HG03064 (cell line): ENCODE results near the gene CRTC3.

Experiments used
- ATAC-seq: cut with Tn5 transposase; IDR thresholded peaks from one replicate; pipeline ENCODE4 v1.9.1; 2021; ENCODE audit warnings: low read depth; ENCODE audit not compliant: unreplicated experiment

The CRTC3 gene

GRCh38 chr15:90691369-90691768 is 161.6 kb downstream of the CRTC3 start:
- ATAC-seq: no peak

GRCh38 chr15:90691982-90692773 is 162.5 kb downstream of the CRTC3 start:
- peak; percentile 78 for ATAC-seq
